ENCODE results near the gene POLDIP3. TPM values are rescaled to one million over a fixed set of nuclear protein-coding genes. Genes with fewer than 3 reads are reported as not detected.

Gene POLDIP3
- total and polyA plus RNA-seq, 2 of the 4 experiments (the other 2 are of a cell fraction), result 33.9 to 43.6 TPM

DNA sequence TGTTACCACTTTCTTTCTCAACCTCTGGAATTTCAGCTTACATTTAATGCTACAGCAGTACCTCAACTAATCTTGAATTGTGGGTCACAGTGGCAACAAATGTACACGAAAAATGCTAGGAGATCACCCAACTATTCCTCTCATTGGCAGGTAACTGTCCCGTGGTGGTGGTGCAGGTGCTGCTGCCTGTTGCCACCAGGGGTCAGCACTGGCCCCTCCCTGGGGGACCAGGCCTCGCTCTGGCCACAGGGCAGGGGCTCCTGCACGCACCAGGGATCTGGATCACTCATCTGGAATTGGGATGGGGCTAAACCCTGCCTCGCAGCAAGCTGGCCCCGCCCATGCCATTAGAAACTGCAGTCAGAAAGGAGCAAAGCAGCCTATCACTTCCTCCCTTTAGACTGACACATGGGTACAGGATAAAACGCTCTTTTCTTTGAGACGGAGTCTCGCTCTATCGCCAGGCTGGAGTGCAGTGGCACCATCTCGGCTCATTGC is 6.9 kb upstream of the POLDIP3 start:
- H3K18ac ChIP-seq (ENCODE audit: low read depth, low read length), result no peak overlapping the region
- WGBS, 2 experiments (ENCODE audit: extremely low coverage in 2 of 2, insufficient read length in 1 of 2), result no CpG with 5 or more reads among the region's 11 CpGs
- peak overlapping the region in 1 of 2 experiments; percentile 39; a peak in 1 of 4 replicates for H4K8ac ChIP-seq (ENCODE audit: low read depth in 2 of 2, low read length in 2 of 2)
- ATAC-seq (ENCODE audit: low read depth), result peak; percentile 82
- H3K9me3 ChIP-seq (ENCODE audit: control insufficient read depth, insufficient read depth, low read length), result no peaks in the 10 kb centered on the region
- H3K4ac ChIP-seq (ENCODE audit: low read depth, low read length), result no peak overlapping the region
- H3K4me2 ChIP-seq (ENCODE audit: low read depth, low read length), result no peak overlapping the region
- no peak overlapping the region for H3K14ac ChIP-seq (replicated peaks; ENCODE audit: low read depth, low read length)
- H3K4me3 ChIP-seq (ENCODE audit: insufficient read depth, low read depth, low read length), result no peak overlapping the region
- H3K9me1 ChIP-seq (ENCODE audit: insufficient read depth, low read length), result peaks cover 18% of the 10 kb centered on the region; the same call in 1 of the 2 replicates
- peaks cover 0 to 32% of the 10 kb centered on the region in 2 experiments; a peak in 3 of 4 replicates for H3K79me1 ChIP-seq (ENCODE audit: low read depth in 1 of 2, low read length in 2 of 2)
- peak; percentile 79 for TF ChIP-seq RAD21 (IDR thresholded peaks at IDR 0.05; ENCODE audit: low read length)
- TF ChIP-seq USF2 (IDR thresholded peaks at IDR 0.05; ENCODE audit: low read depth, low read length), result peak; percentile 69; the same call in 1 of the 2 replicates
- no peak for TF ChIP-seq ELK1 (IDR thresholded peaks at IDR 0.05; ENCODE audit: borderline replicate concordance, low read depth, low read length)
- TF ChIP-seq BHLHE40 (IDR thresholded peaks at IDR 0.05; ENCODE audit: low read depth, low read length), result no peak
- peak; percentile 71 for TF ChIP-seq SMC3 (IDR thresholded peaks at IDR 0.05; ENCODE audit: low read depth, low read length)
- no peak for TF ChIP-seq RCOR1 (IDR thresholded peaks at IDR 0.05; ENCODE audit: insufficient replicate concordance, low read length)
- peak; percentile 82 for TF ChIP-seq CTCF (conservative IDR thresholded peaks at IDR 0.05; ENCODE audit: low read depth, low read length)
- H2AFZ ChIP-seq (replicated peaks; ENCODE audit: low read length, poor library complexity), result peak overlapping the region; percentile 73
- DNase-seq, result peak; percentile 61
- peak overlapping the region; percentile 87 for H2AK9ac ChIP-seq (replicated peaks; ENCODE audit: low read depth, low read length, poor library complexity)
- H3K36me3 ChIP-seq (ENCODE audit: control insufficient read depth, insufficient read depth, low read length), result peaks cover 35% of the 10 kb centered on the region
- H4K91ac ChIP-seq (ENCODE audit: insufficient read depth, low read depth, low read length), result no peak overlapping the region
- CTCF ChIA-PET, result interaction anchor here (0.9 to 1.4 kb wide), 3 partner anchors 14 to 199 kb away, joined by 3 to 8 read pairs (median 4); no protein-coding TSS in a partner anchor
- POLR2A ChIA-PET (ENCODE audit: unreplicated experiment), result no interaction called here
- no peak overlapping the region for H3K9ac ChIP-seq (ENCODE audit: low read depth, low read length)
- H3K27ac ChIP-seq (ENCODE audit: insufficient read depth, low read length), result no peak overlapping the region
- no peak overlapping the region for H2BK15ac ChIP-seq (ENCODE audit: low read depth, low read length)
- peaks cover 22% of the 10 kb centered on the region for H4K20me1 ChIP-seq (ENCODE audit: insufficient read depth, low read length)
- H2BK20ac ChIP-seq (ENCODE audit: low read depth, low read length), result no peak overlapping the region; the same call in 1 of the 2 replicates
- no peak overlapping the region for H4K5ac ChIP-seq (ENCODE audit: low read depth, low read length)
- dilution Hi-C loops (cut with HindIII; ENCODE audit: low sequenced_read_pairs, unreplicated experiment) (no loop called here), in situ Hi-C loops (cut with MboI; ENCODE audit: low sequenced_read_pairs) (no loop called here), intact Hi-C loops (cut with micrococcal nuclease) (loop anchor here (1.0 kb wide), 1 partner anchor 199 kb away; no protein-coding TSS in a partner anchor)
- H3K56ac ChIP-seq (ENCODE audit: extremely low read depth, insufficient read depth, low read length), result no peak overlapping the region
- no peak overlapping the region for H2BK120ac ChIP-seq (ENCODE audit: low read depth, low read length)
- no peak overlapping the region for H2BK5ac ChIP-seq (ENCODE audit: low read depth, low read length, poor library complexity, severe bottlenecking)
- no peak overlapping the region for H2AK5ac ChIP-seq (ENCODE audit: low read depth, low read length)
- no TSS peak for BruUV-seq (replicated peaks)
- no peak overlapping the region for H3K23ac ChIP-seq (ENCODE audit: low read depth, low read length)
- no peaks in the 10 kb centered on the region for H3K27me3 ChIP-seq (ENCODE audit: control insufficient read depth, insufficient read depth, low read length)
- peaks cover 9% of the 10 kb centered on the region for H3K4me1 ChIP-seq (ENCODE audit: control insufficient read depth, insufficient read depth, low read length)
